Stomach (tissue), 4 donors: ENCODE measurements around the gene EXO5.
A peak's percentile ranks its signal among the peaks of the same experiment; 100 is the strongest.

Source experiments
- POLR2A ChIP-seq, 4 donors: fragments of 450-650 bp; IDR thresholded peaks; one replicate each; pipeline ENCODE4 v1.6.1; 2016; ENCODE audit warnings: antibody characterized with exemption in 4 of 4, control low read depth in 2 of 4, mild to moderate bottlenecking in 1 of 4, moderate library complexity in 1 of 4
- POLR2AphosphoS5 ChIP-seq, 3 donors: sonication (generic); formaldehyde crosslinking; IDR thresholded peaks; one replicate each; pipeline ENCODE4 v1.6.1; 2016; ENCODE audit warnings: antibody characterized with exemption in 3 of 3
- TF ChIP-seq, protein P1 (sequence below), 7 experiments: fragments of 450-650 bp in 4 of 7; fragments of 200-600 bp in 3 of 7; sonication (generic) in 3 of 7; IDR thresholded peaks; one replicate each; pipeline ENCODE4 v1.5.1; 2016 to 2019; ENCODE audit warnings: antibody characterized with exemption in 7 of 7, control low read depth in 2 of 7, mild to moderate bottlenecking in 1 of 7

DNA sequence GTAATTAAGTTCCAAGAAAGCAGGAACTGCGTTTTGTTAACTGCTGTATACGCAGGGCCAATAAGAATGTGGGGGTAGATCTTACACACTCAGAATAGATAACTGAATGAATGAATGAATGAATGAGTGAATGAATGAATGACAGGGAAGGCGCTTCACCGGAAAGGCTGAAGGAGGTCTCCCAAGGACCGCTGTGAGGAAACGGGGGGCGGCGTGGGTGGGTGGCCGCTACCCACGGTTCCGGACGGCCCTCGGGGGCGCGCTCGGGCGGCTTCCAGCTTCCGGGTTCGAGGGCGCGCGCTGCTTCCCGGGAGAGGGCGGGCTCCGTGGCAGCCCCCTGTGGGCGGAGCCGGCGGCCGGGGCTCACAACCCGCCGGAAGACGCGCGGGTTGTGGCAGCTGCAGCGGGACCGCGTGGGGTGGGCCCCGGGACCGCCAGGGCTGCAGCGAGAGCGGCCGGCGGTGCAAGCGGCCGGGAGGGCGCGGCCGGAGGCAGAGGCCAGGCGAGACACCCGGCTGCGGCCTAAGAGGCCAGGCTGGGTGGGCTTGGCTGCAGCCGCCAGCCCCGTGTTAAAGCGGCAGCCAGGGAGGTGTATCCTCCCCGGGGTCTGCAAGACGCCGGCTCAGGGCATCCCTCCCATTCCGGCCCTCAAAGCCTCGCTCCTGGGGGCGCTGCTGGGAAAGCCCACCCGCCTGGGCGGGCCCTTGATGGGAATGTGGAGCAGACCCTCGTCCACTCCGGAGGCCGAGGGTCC lies 31.5 kb upstream of the EXO5 start, which contains the start of gene ZFP69:
- TF ChIP-seq, protein P1, sequence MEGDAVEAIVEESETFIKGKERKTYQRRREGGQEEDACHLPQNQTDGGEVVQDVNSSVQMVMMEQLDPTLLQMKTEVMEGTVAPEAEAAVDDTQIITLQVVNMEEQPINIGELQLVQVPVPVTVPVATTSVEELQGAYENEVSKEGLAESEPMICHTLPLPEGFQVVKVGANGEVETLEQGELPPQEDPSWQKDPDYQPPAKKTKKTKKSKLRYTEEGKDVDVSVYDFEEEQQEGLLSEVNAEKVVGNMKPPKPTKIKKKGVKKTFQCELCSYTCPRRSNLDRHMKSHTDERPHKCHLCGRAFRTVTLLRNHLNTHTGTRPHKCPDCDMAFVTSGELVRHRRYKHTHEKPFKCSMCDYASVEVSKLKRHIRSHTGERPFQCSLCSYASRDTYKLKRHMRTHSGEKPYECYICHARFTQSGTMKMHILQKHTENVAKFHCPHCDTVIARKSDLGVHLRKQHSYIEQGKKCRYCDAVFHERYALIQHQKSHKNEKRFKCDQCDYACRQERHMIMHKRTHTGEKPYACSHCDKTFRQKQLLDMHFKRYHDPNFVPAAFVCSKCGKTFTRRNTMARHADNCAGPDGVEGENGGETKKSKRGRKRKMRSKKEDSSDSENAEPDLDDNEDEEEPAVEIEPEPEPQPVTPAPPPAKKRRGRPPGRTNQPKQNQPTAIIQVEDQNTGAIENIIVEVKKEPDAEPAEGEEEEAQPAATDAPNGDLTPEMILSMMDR (IDR thresholded peaks at IDR 0.05): no peak
- TF ChIP-seq POLR2AphosphoS5 (IDR thresholded peaks at IDR 0.05) (peak in 2 of 3 donors; percentile 29 to 32), POLR2A (IDR thresholded peaks at IDR 0.05) (no peak)
